Right atrium auricular region (tissue), 2 donors: Measurements from ENCODE around the gene TULP1. TPM values are rescaled to one million over a fixed set of nuclear protein-coding genes. Genes with fewer than 3 reads are reported as not detected.
"Not testable (repeated sequence)": the region's sequence is repeated elsewhere in the genome, so short reads cannot be mapped to it uniquely, and the experiment has no call there.

Experiments used
- DNase-seq: peaks from one replicate; pipeline ENCODE4 v3.0.0-alpha.2; 2019; ENCODE audit warnings: low spot score
- H3K27ac ChIP-seq, 2 donors: fragments of 200-600 bp; sonication (generic); 1 replicate in 1 of 2; 2 replicates in 1 of 2; pipeline ENCODE4 v1.5.1; 2016 to 2019
- H3K27me3 ChIP-seq, 2 donors: fragments of 200-600 bp; sonication (generic); one replicate each; pipeline versions ENCODE4 v1.5.1 to v1.6.0; 2017 to 2019
- H3K36me3 ChIP-seq: fragments of 200-600 bp; sonication (generic); one replicate; pipeline ENCODE4 v1.5.1; 2016
- H3K4me1 ChIP-seq, 2 donors: fragments of 200-600 bp; sonication (generic); one replicate each; pipeline versions ENCODE4 v1.5.1 to v1.6.0; 2017 to 2019
- H3K4me3 ChIP-seq, 2 donors: fragments of 200-600 bp; sonication (generic); 1 replicate in 1 of 2; 2 replicates in 1 of 2; pipeline ENCODE4 v1.5.1; 2017 to 2019; ENCODE audit warnings: mild to moderate bottlenecking in 1 of 2, moderate library complexity in 1 of 2
- H3K9me3 ChIP-seq, 2 donors: fragments of 200-600 bp; sonication (generic); one replicate each; pipeline ENCODE4 v1.5.1; 2019
- total RNA-seq, 2 donors: library from RNA; depleted of rRNA; stranded (reverse); fragments of >200 nt; gene quantifications; one replicate each; pipeline ENCODE4 v1.1.0, GENCODE V29; 2016
- TF ChIP-seq, protein P1 (sequence below), 2 donors: fragments of 200-600 bp; sonication (generic); IDR thresholded peaks; one replicate each; pipeline ENCODE4 v1.5.1; 2019; ENCODE audit warnings: antibody characterized with exemption in 2 of 2

Gene TULP1
- total RNA-seq, 2 donors from 2014 or later = not detected

- Histone ChIP-seq H3K36me3 (no peaks in the 10 kb centered on the region), H3K9me3 (no peaks in the 10 kb centered on the region), H3K27ac (no peak overlapping the region), H3K27me3 (no peaks in the 10 kb centered on the region), H3K4me3 (no peak overlapping the region), H3K4me1 (no peaks in the 10 kb centered on the region)
- DNase-seq = no peak
- TF ChIP-seq, protein P1, sequence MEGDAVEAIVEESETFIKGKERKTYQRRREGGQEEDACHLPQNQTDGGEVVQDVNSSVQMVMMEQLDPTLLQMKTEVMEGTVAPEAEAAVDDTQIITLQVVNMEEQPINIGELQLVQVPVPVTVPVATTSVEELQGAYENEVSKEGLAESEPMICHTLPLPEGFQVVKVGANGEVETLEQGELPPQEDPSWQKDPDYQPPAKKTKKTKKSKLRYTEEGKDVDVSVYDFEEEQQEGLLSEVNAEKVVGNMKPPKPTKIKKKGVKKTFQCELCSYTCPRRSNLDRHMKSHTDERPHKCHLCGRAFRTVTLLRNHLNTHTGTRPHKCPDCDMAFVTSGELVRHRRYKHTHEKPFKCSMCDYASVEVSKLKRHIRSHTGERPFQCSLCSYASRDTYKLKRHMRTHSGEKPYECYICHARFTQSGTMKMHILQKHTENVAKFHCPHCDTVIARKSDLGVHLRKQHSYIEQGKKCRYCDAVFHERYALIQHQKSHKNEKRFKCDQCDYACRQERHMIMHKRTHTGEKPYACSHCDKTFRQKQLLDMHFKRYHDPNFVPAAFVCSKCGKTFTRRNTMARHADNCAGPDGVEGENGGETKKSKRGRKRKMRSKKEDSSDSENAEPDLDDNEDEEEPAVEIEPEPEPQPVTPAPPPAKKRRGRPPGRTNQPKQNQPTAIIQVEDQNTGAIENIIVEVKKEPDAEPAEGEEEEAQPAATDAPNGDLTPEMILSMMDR (IDR thresholded peaks at IDR 0.05) = no peak
These were observed 30.9 kb upstream of the TULP1 start for GRCh38 chr6:35543459-35544193.

- Histone ChIP-seq H3K27me3 (no peaks in the 10 kb centered on the region), H3K4me1 (no peaks in the 10 kb centered on the region), H3K9me3 (no peaks in the 10 kb centered on the region), H3K36me3 (no peaks in the 10 kb centered on the region), H3K4me3 (no peak overlapping the region), H3K27ac (no peak overlapping the region)
- TF ChIP-seq, protein P1 (IDR thresholded peaks at IDR 0.05) = no peak
- DNase-seq = no peak
These were observed 29.1 kb upstream of the TULP1 start for GRCh38 chr6:35541836-35542235.

GRCh38 chr6:35539223-35539622 is 26.5 kb upstream of the TULP1 start:
- TF ChIP-seq, protein P1 (IDR thresholded peaks at IDR 0.05) = no peak
- H3K4me1 ChIP-seq = no peaks in the 10 kb centered on the region

GRCh38 chr6:35535847-35536246 is 23.2 kb upstream of the TULP1 start:
- H3K36me3 ChIP-seq, H3K4me3 ChIP-seq, H3K4me1 ChIP-seq, H3K9me3 ChIP-seq, H3K27me3 ChIP-seq, H3K27ac ChIP-seq, DNase-seq: not testable (repeated sequence)

More at GRCh38 chr6:35539223-35539622, 26.5 kb upstream of the TULP1 start:
- no peak for DNase-seq
- Histone ChIP-seq H3K4me3 (no peak overlapping the region), H3K27ac (no peak overlapping the region), H3K9me3 (no peaks in the 10 kb centered on the region), H3K36me3 (no peaks in the 10 kb centered on the region), H3K27me3 (no peaks in the 10 kb centered on the region)

GRCh38 chr6:35534407-35535170 is 21.9 kb upstream of the TULP1 start:
- TF ChIP-seq, protein P1 (IDR thresholded peaks at IDR 0.05) = no peak
- no peaks in the 10 kb centered on the region for H3K36me3 ChIP-seq
- no peak for DNase-seq

DNA sequence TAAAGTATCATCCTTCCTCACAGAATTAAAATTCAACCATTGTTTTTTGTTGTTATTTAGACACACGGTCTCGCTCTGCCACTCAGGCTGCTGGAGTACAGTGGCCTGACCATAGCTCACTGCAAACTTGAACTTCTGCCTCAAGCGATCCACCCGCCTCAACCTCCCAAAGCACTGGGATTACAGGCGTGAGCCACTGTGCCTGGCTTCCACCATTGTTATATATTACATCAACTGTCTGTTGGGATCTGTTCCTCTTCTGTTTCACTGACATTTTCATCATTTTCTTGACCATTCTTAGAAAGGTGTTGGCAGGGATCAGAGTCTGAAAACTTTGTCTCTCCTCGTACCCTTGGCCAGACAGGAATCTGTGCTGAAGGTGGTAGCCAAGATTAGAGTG is 21.3 kb upstream of the TULP1 start:
- TF ChIP-seq, protein P1 (IDR thresholded peaks at IDR 0.05) = no peak
- H3K27ac ChIP-seq = no peak overlapping the region
- DNase-seq = no peak
- H3K36me3 ChIP-seq = no peaks in the 10 kb centered on the region
- no peaks in the 10 kb centered on the region for H3K9me3 ChIP-seq
- no peak overlapping the region for H3K4me3 ChIP-seq
- H3K27me3 ChIP-seq = no peaks in the 10 kb centered on the region
- H3K4me1 ChIP-seq = no peaks in the 10 kb centered on the region

More at GRCh38 chr6:35534407-35535170, 21.9 kb upstream of the TULP1 start:
- H3K4me3 ChIP-seq = no peak overlapping the region
- H3K4me1 ChIP-seq = no peaks in the 10 kb centered on the region
- no peaks in the 10 kb centered on the region for H3K9me3 ChIP-seq
- H3K27me3 ChIP-seq = no peaks in the 10 kb centered on the region
- H3K27ac ChIP-seq = no peak overlapping the region
